Keratinocyte (primary cell): ENCODE measurements around the gene ZBTB8A. TPM values are rescaled to one million over a fixed set of nuclear protein-coding genes. Genes with fewer than 3 reads are reported as not detected.

Source experiments
- DNase-seq: peaks from one replicate; pipeline ENCODE4 v3.0.0-alpha.2; 2011; ENCODE audit warnings: low read depth, missing footprints, low spot score
- FAIRE-seq: peaks from 2 replicates; lab custom pipeline; 2011; peaks lifted over from hg19 to GRCh38; lab: Jason Lieb, UNC
- H2AFZ ChIP-seq: 2 replicates; pipeline ENCODE4 v1.6.0; 2012; ENCODE audit warnings: low read length, control low read depth, inconsistent platforms; ENCODE audit not compliant: control insufficient read depth
- H3K27ac ChIP-seq: 2 replicates; pipeline ENCODE4 v1.5.1; 2011; ENCODE audit warnings: low read length; ENCODE audit not compliant: control insufficient read depth, insufficient read depth
- H3K27me3 ChIP-seq: 3 replicates; pipeline ENCODE4 v1.6.0; 2011; ENCODE audit warnings: low read length; ENCODE audit not compliant: control insufficient read depth, insufficient read depth; ENCODE audit errors: extremely low read depth
- H3K36me3 ChIP-seq, 2 experiments: 2 replicates in 1 of 2; 3 replicates in 1 of 2; pipeline ENCODE4 v1.5.1; 2011; ENCODE audit warnings: low read length in 2 of 2, mild to moderate bottlenecking in 1 of 2; ENCODE audit not compliant: control insufficient read depth in 2 of 2, insufficient read depth in 2 of 2; ENCODE audit errors: extremely low read depth in 1 of 2
- H3K4me1 ChIP-seq: 3 replicates; pipeline ENCODE4 v1.5.1; 2011; ENCODE audit warnings: low read length; ENCODE audit not compliant: control insufficient read depth, insufficient read depth; ENCODE audit errors: extremely low read depth
- H3K4me2 ChIP-seq: 3 replicates; pipeline ENCODE4 v1.6.0; 2011; ENCODE audit warnings: low read depth, low read length; ENCODE audit not compliant: control insufficient read depth, insufficient read depth; ENCODE audit errors: extremely low read depth
- H3K4me3 ChIP-seq, 3 experiments: fragments of 200-600 bp in 1 of 3; sonication (generic) in 1 of 3; 2 replicates in 2 of 3; 3 replicates in 1 of 3; pipeline ENCODE4 v1.5.1; 2011 to 2016; ENCODE audit warnings: low read length in 3 of 3, mild to moderate bottlenecking in 3 of 3, control low read depth in 2 of 3, inconsistent platforms in 1 of 3, low read depth in 1 of 3, mixed read lengths in 1 of 3, mixed run types in 1 of 3, moderate library complexity in 1 of 3; ENCODE audit not compliant: control insufficient read depth in 2 of 3, insufficient read depth in 2 of 3; ENCODE audit errors: extremely low read depth in 1 of 3
- H3K79me2 ChIP-seq: 2 replicates; pipeline ENCODE4 v1.6.0; 2012; ENCODE audit warnings: low read length; ENCODE audit not compliant: control insufficient read depth, insufficient read depth
- H3K9ac ChIP-seq: 3 replicates; pipeline ENCODE4 v1.6.0; 2011; ENCODE audit warnings: low read length; ENCODE audit not compliant: control insufficient read depth, insufficient read depth; ENCODE audit errors: extremely low read depth
- H3K9me1 ChIP-seq: 3 replicates; pipeline ENCODE4 v1.6.0; 2011; ENCODE audit warnings: low read length; ENCODE audit not compliant: control insufficient read depth, insufficient read depth; ENCODE audit errors: extremely low read depth
- H3K9me3 ChIP-seq: 2 replicates; pipeline ENCODE4 v1.5.1; 2012; ENCODE audit warnings: low read depth, low read length; ENCODE audit not compliant: control insufficient read depth
- H4K20me1 ChIP-seq: 3 replicates; pipeline ENCODE4 v1.6.0; 2011; ENCODE audit warnings: low read length; ENCODE audit not compliant: control insufficient read depth, insufficient read depth; ENCODE audit errors: extremely low read depth
- CTCF ChIP-seq, 3 experiments: IDR thresholded peaks in 1 of 3; conservative IDR thresholded peaks in 1 of 3; optimal IDR thresholded peaks in 1 of 3; 2 replicates in 2 of 3; 3 replicates in 1 of 3; pipeline versions ENCODE3 to v1.5.1; 2011; ENCODE audit warnings: low read length in 3 of 3, mild to moderate bottlenecking in 3 of 3, moderate library complexity in 2 of 3, control low read depth in 1 of 3, inconsistent platforms in 1 of 3; ENCODE audit not compliant: insufficient read depth in 2 of 3; ENCODE audit errors: extremely low read depth in 1 of 3
- EZH2 ChIP-seq: IDR thresholded peaks from one replicate; pipeline ENCODE4 v1.6.1; 2012; ENCODE audit warnings: inconsistent platforms, mild to moderate bottlenecking, low read length, moderate library complexity
- dilution Hi-C: fragments of 300-500 bp; cut with MboI; formaldehyde crosslinking; loops from one replicate; pipeline ENCODE4 v1.7.0; 2020; ENCODE audit warnings: low sequenced_read_pairs; ENCODE audit not compliant: extremely low pct_ligation_motif_present
- polyA plus RNA-seq, 5 experiments: library from polyadenylated mRNA; depleted of rRNA in 3 of 5; stranded (reverse) in 3 of 5; stranded (forward) in 1 of 5; unstranded in 1 of 5; fragments of >200 nt; gene quantifications; 1 replicate in 1 of 5; 2 replicates in 3 of 5; 3 replicates in 1 of 5; pipeline versions ENCODE4 v1.2.1 to v1.2.3, GENCODE V29; 2011 to 2012; ENCODE audit warnings: missing spikeins in 2 of 5, low read depth in 1 of 5, low replicate concordance in 1 of 5

The ZBTB8A gene
- polyA plus RNA-seq, 1 donor (not counting 4 experiments of a cell fraction or from before 2014, with no cell fraction given): 5.3 TPM

GRCh38 chr1:32647308-32648134 lies 108.3 kb downstream of the ZBTB8A start:
- Histone ChIP-seq H3K27ac (no peak overlapping the region), H3K79me2 (peaks cover 79% of the 10 kb centered on the region), H3K4me1 (peaks cover 11% of the 10 kb centered on the region), H3K27me3 (no peaks in the 10 kb centered on the region), H3K4me3 (no peak overlapping the region), H2AFZ (no peak overlapping the region), H4K20me1 (no peaks in the 10 kb centered on the region), H3K9ac (no peak overlapping the region), H3K36me3 (peaks cover 3 to 5% of the 10 kb centered on the region in 2 experiments), H3K4me2 (no peak overlapping the region), H3K9me1 (peaks cover 2% of the 10 kb centered on the region), H3K9me3 (no peaks in the 10 kb centered on the region)
- dilution Hi-C loops: no loop called here
- TF ChIP-seq CTCF (optimal IDR thresholded peaks at IDR 0.05 in 1 of 3, IDR thresholded peaks at IDR 0.05 in 1 of 3, conservative IDR thresholded peaks at IDR 0.05 in 1 of 3; ENCODE audit: extremely low read depth in 1 of 3, insufficient read depth in 2 of 3, low read length in 3 of 3) (no peak), EZH2 (no peak)
- FAIRE-seq (no peak), DNase-seq (no peak)

GRCh38 chr1:32650248-32650751 lies 111.1 kb downstream of the ZBTB8A start, which contains the start of gene ZBTB8OS:
TSS of gene ZBTB8OS (minus strand) at chr1:32650550. CDS start at chr1:32650529, 21 bp downstream.
- Histone ChIP-seq H3K27me3 (no peaks in the 10 kb centered on the region), H3K4me3 (peak within 1 kb of the TSS; percentile 58 to 96 (median 79)), H3K36me3 (peaks cover 7 to 11% of the 10 kb centered on the region in 2 experiments), H4K20me1 (no peaks in the 10 kb centered on the region), H3K4me1 (peaks cover 11% of the 10 kb centered on the region), H3K27ac (peak within 1 kb of the TSS; percentile 100), H2AFZ (peak within 1 kb of the TSS; percentile 99), H3K79me2 (peaks cover 81% of the 10 kb centered on the region), H3K9me1 (peaks cover 2% of the 10 kb centered on the region), H3K9ac (peak within 1 kb of the TSS; percentile 99), H3K4me2 (peak within 1 kb of the TSS; percentile 99), H3K9me3 (no peaks in the 10 kb centered on the region)
- FAIRE-seq (peak; percentile 77), DNase-seq (peak; percentile 62)
- dilution Hi-C loops: no loop called here
- TF ChIP-seq CTCF (optimal IDR thresholded peaks at IDR 0.05 in 1 of 3, IDR thresholded peaks at IDR 0.05 in 1 of 3, conservative IDR thresholded peaks at IDR 0.05 in 1 of 3; ENCODE audit: extremely low read depth in 1 of 3, insufficient read depth in 2 of 3, low read length in 3 of 3) (no peak), EZH2 (no peak)
